Breast epithelium (tissue), 3 donors: Measurements from ENCODE around the gene PI4K2B.
"Not testable (repeated sequence)": the region's sequence is repeated elsewhere in the genome, so short reads cannot be mapped to it uniquely, and the experiment has no call there.

ENCODE experiments used
- CTCF ChIP-seq, 3 donors: fragments of 450-650 bp; IDR thresholded peaks; one replicate each; pipeline ENCODE4 v1.5.1; 2016 to 2017; ENCODE audit warnings: antibody characterized with exemption in 3 of 3, mild to moderate bottlenecking in 3 of 3, moderate library complexity in 3 of 3
- POLR2A ChIP-seq: fragments of 450-650 bp; IDR thresholded peaks from one replicate; pipeline ENCODE4 v1.6.1; 2016; ENCODE audit warnings: antibody characterized with exemption, mild to moderate bottlenecking, moderate library complexity
- POLR2AphosphoS5 ChIP-seq, 3 donors: sonication (generic); formaldehyde crosslinking; IDR thresholded peaks; one replicate each; pipeline ENCODE4 v1.6.1; 2017; ENCODE audit warnings: antibody characterized with exemption in 3 of 3

DNA sequence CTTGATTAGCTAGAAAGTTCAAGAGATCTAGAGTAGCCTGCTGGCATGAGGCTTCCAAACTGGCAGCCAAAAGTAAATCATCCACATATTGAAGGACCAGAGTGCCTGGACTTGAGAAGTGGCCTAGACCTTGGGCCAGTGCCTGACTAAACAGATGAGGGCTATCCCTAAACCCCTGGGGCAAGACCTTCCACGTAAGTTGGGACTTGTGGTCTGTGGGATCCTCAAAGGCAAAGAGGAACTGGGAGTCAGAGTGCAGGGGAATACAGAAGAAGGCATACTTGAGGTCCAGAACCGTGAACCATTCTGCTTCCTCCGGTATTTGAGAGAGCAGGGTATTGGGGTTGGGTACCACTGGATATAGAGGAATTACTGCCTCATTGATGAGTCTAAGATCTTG, 8.4 kb downstream of the PI4K2B start:
- TF ChIP-seq POLR2A; CTCF (IDR thresholded peaks at IDR 0.05); POLR2AphosphoS5 (IDR thresholded peaks at IDR 0.05): not testable (repeated sequence)
